HCT116 (cell line): Measurements from ENCODE around the gene UVRAG. TPM values are rescaled to one million over a fixed set of nuclear protein-coding genes. Genes with fewer than 3 reads are reported as not detected.

Experiments
- ATAC-seq: fragments of 200-7000 bp; cut with Tn5 transposase; 2 replicates; pipeline ENCODE4 v1.9.1; 2020; ENCODE audit warnings: mild to moderate bottlenecking, moderate library complexity
- BruUV-seq: library from RNA; stranded (reverse); fragments of 400-500 nt; replicated peaks from 2 replicates; lab custom pipeline; 2021; lab: Mats Ljungman, UMichigan
- CTCF ChIA-PET: fragments of 300-600 bp; sonication (Branson Sonifier 250); formaldehyde crosslinking; loops from one replicate; lab custom pipeline; 2021; ENCODE audit warnings: antibody characterized with exemption; lab: Charles Lee
- POLR2A ChIA-PET: fragments of 300-600, 350-600 bp; sonication (Branson Sonifier 250); formaldehyde crosslinking; loops from one replicate; lab custom pipeline; 2021; ENCODE audit warnings: antibody characterized with exemption; lab: Charles Lee
- RAD21 ChIA-PET, 2 experiments: fragments of 300-600 bp; sonication (Branson Sonifier 250); formaldehyde crosslinking; loops; one replicate each; lab custom pipeline; 2023; ENCODE audit warnings: low total read pairs in 2 of 2; ENCODE audit not compliant: uncharacterized antibody in 2 of 2, unreplicated experiment in 2 of 2, low non-redundant PET in 1 of 2; lab: Charles Lee
- DNase-seq: peaks from one replicate; pipeline ENCODE4 v3.0.0-alpha.2; 2010; ENCODE audit warnings: low read depth, low spot score
- H2AFZ ChIP-seq: fragments of 200-600 bp; shearing (Covaris generic), sonication (generic); 2 replicates; pipeline ENCODE4 v1.6.1; 2017; ENCODE audit warnings: low read depth, mixed run types, mixed read lengths, antibody characterized with exemption, low read length; ENCODE audit not compliant: poor library complexity, severe bottlenecking
- H3K27ac ChIP-seq: 2 replicates; pipeline ENCODE4 v1.5.1; 2012; ENCODE audit warnings: low read depth, low read length
- H3K27me3 ChIP-seq: fragments of 200-600 bp; sonication (generic); 2 replicates; pipeline ENCODE4 v1.6.1; 2016; ENCODE audit warnings: mixed run types, low read length, mixed read lengths; ENCODE audit not compliant: insufficient read depth
- H3K36me3 ChIP-seq, 2 experiments: fragments of 200-500 bp in 1 of 2; fragments of 200-600 bp in 1 of 2; sonication (Bioruptor generic) in 1 of 2; sonication (generic) in 1 of 2; 2 replicates each; pipeline versions ENCODE4 v1.5.1 to v1.6.1; 2014 to 2016; ENCODE audit warnings: low read length in 2 of 2, inconsistent platforms in 1 of 2, mixed read lengths in 1 of 2, mixed run types in 1 of 2; ENCODE audit not compliant: insufficient read depth in 2 of 2, control insufficient read depth in 1 of 2
- H3K4me1 ChIP-seq, 2 experiments: fragments of 200-600 bp in 1 of 2; sonication (generic) in 1 of 2; 2 replicates each; pipeline versions ENCODE4 v1.5.1 to v1.6.1; 2012 to 2017; ENCODE audit warnings: low read length in 2 of 2, inconsistent platforms in 1 of 2, mild to moderate bottlenecking in 1 of 2, mixed read lengths in 1 of 2, mixed run types in 1 of 2, moderate library complexity in 1 of 2; ENCODE audit not compliant: insufficient read depth in 2 of 2, control insufficient read depth in 1 of 2
- H3K4me2 ChIP-seq: fragments of 200-600 bp; sonication (generic); 2 replicates; pipeline ENCODE4 v1.6.1; 2017; ENCODE audit warnings: mixed run types, low read length, mixed read lengths
- H3K4me3 ChIP-seq, 2 experiments: fragments of 200-600 bp in 1 of 2; sonication (generic) in 1 of 2; replicated peaks in 1 of 2; 2 replicates each; pipeline ENCODE4 v1.5.1; 2011 to 2016; ENCODE audit warnings: low read length in 2 of 2, control low read depth in 1 of 2, low read depth in 1 of 2, mild to moderate bottlenecking in 1 of 2, mixed read lengths in 1 of 2, mixed run types in 1 of 2
- H3K79me2 ChIP-seq: fragments of 200-600 bp; sonication (generic); 2 replicates; pipeline ENCODE4 v1.6.1; 2017; ENCODE audit warnings: mild to moderate bottlenecking, mixed run types, low read length, moderate library complexity, mixed read lengths; ENCODE audit not compliant: insufficient read depth
- H3K9ac ChIP-seq: fragments of 200-600 bp; sonication (generic); 2 replicates; pipeline ENCODE4 v1.6.1; 2016; ENCODE audit warnings: low read length, mixed read lengths
- H3K9me2 ChIP-seq: fragments of 200-600 bp; sonication (generic), shearing (Covaris generic); 2 replicates; pipeline ENCODE4 v1.6.1; 2017; ENCODE audit warnings: mixed run types, mild to moderate bottlenecking, moderate library complexity; ENCODE audit not compliant: insufficient read depth
- H3K9me3 ChIP-seq, 2 experiments: fragments of 200-500 bp in 1 of 2; fragments of 200-600 bp in 1 of 2; sonication (Bioruptor generic) in 1 of 2; sonication (generic) in 1 of 2; 2 replicates each; pipeline ENCODE4 v1.6.1; 2014 to 2017; ENCODE audit warnings: low read length in 2 of 2, mixed read lengths in 2 of 2, inconsistent platforms in 1 of 2, low read depth in 1 of 2, mild to moderate bottlenecking in 1 of 2, mixed run types in 1 of 2, moderate library complexity in 1 of 2; ENCODE audit not compliant: control insufficient read depth in 1 of 2, insufficient read depth in 1 of 2
- H4K20me1 ChIP-seq: fragments of 200-600 bp; sonication (generic), shearing (Covaris generic); 2 replicates; pipeline ENCODE4 v1.6.1; 2017; ENCODE audit warnings: mixed run types, mild to moderate bottlenecking, moderate library complexity; ENCODE audit not compliant: insufficient read depth
- ELF1 ChIP-seq: IDR thresholded peaks from 2 replicates; pipeline ENCODE4 v1.6.1; 2012; ENCODE audit warnings: low read depth, borderline replicate concordance
- FOSL1 ChIP-seq: IDR thresholded peaks from 2 replicates; pipeline ENCODE4 v1.6.1; 2012; ENCODE audit warnings: low read depth
- TCF7L2 ChIP-seq: IDR thresholded peaks from 2 replicates; pipeline ENCODE4 v1.7.0; 2011; ENCODE audit warnings: borderline replicate concordance, inconsistent platforms; ENCODE audit not compliant: insufficient read depth, insufficient read length; ENCODE audit errors: extremely low read depth
- YY1 ChIP-seq: IDR thresholded peaks from 2 replicates; pipeline ENCODE4 v1.6.1; 2011; ENCODE audit warnings: low read length, low read depth, moderate library complexity, mild to moderate bottlenecking; ENCODE audit not compliant: insufficient replicate concordance; ENCODE audit errors: extremely low read depth
- intact Hi-C: fragments of 100-400 bp; cut with micrococcal nuclease; formaldehyde crosslinking; loops from 2 replicates; pipeline ENCODE4 v1.10.0; 2022
- total RNA-seq: library from RNA; stranded (reverse); gene quantifications from one replicate; pipeline ENCODE4 v1.2.1, GENCODE V29; 2021; ENCODE audit not compliant: unreplicated experiment
- TF ChIP-seq, protein P1 (sequence below): IDR thresholded peaks from 2 replicates; pipeline ENCODE4 v1.6.1; 2011; ENCODE audit warnings: mild to moderate bottlenecking, low read length, moderate library complexity; ENCODE audit not compliant: insufficient replicate concordance; ENCODE audit errors: extremely low read depth
- TF ChIP-seq, protein P2 (sequence below): IDR thresholded peaks from 2 replicates; pipeline ENCODE4 v1.6.1; 2012; ENCODE audit warnings: low read depth

Gene UVRAG
- total RNA-seq, 1 experiment from 2014 or later: 12.3 TPM

DNA sequence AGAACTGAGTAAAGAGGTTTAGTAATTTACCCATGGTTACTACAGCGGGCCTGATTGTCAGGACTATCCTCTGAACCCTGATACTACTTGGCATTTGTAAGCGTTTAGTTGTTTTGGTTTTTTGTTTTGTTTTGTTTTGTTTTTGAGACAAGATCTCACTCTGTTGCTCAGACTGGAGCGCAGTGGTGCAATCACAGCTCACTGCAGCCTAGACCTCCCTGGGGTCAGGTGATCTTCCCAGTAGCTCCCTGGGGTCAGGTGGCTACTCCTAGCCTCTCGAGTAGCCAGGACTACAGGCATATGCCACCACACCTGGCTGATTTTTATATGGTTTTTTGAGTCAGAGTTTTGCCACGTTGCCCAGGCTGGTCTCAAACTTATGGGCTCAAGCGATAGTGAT, 272.7 kb downstream of the UVRAG start:
- intact Hi-C loops: no loop called here
- CTCF ChIA-PET: no interaction called here
- RAD21 ChIA-PET: no interaction called here
- Histone ChIP-seq H4K20me1 (no peaks in the 10 kb centered on the region), H3K4me1 (peaks cover 5 to 9% of the 10 kb centered on the region in 2 experiments; a peak in 2 of 4 replicates), H3K9me3 (no peaks in the 10 kb centered on the region), H3K27me3 (no peaks in the 10 kb centered on the region), H2AFZ (no peak overlapping the region), H3K9me2 (no peaks in the 10 kb centered on the region), H3K4me3 (no peak overlapping the region), H3K27ac (no peak overlapping the region), H3K4me2 (no peak overlapping the region), H3K79me2 (no peaks in the 10 kb centered on the region), H3K9ac (no peak overlapping the region), H3K36me3 (no peaks in the 10 kb centered on the region)
- TF ChIP-seq, protein P1, sequence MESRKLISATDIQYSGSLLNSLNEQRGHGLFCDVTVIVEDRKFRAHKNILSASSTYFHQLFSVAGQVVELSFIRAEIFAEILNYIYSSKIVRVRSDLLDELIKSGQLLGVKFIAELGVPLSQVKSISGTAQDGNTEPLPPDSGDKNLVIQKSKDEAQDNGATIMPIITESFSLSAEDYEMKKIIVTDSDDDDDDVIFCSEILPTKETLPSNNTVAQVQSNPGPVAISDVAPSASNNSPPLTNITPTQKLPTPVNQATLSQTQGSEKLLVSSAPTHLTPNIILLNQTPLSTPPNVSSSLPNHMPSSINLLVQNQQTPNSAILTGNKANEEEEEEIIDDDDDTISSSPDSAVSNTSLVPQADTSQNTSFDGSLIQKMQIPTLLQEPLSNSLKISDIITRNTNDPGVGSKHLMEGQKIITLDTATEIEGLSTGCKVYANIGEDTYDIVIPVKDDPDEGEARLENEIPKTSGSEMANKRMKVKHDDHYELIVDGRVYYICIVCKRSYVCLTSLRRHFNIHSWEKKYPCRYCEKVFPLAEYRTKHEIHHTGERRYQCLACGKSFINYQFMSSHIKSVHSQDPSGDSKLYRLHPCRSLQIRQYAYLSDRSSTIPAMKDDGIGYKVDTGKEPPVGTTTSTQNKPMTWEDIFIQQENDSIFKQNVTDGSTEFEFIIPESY: no peak
- TF ChIP-seq, protein P2, sequence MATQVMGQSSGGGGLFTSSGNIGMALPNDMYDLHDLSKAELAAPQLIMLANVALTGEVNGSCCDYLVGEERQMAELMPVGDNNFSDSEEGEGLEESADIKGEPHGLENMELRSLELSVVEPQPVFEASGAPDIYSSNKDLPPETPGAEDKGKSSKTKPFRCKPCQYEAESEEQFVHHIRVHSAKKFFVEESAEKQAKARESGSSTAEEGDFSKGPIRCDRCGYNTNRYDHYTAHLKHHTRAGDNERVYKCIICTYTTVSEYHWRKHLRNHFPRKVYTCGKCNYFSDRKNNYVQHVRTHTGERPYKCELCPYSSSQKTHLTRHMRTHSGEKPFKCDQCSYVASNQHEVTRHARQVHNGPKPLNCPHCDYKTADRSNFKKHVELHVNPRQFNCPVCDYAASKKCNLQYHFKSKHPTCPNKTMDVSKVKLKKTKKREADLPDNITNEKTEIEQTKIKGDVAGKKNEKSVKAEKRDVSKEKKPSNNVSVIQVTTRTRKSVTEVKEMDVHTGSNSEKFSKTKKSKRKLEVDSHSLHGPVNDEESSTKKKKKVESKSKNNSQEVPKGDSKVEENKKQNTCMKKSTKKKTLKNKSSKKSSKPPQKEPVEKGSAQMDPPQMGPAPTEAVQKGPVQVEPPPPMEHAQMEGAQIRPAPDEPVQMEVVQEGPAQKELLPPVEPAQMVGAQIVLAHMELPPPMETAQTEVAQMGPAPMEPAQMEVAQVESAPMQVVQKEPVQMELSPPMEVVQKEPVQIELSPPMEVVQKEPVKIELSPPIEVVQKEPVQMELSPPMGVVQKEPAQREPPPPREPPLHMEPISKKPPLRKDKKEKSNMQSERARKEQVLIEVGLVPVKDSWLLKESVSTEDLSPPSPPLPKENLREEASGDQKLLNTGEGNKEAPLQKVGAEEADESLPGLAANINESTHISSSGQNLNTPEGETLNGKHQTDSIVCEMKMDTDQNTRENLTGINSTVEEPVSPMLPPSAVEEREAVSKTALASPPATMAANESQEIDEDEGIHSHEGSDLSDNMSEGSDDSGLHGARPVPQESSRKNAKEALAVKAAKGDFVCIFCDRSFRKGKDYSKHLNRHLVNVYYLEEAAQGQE: no peak
- TF ChIP-seq TCF7L2 (no peak), FOSL1 (no peak), ELF1 (no peak), YY1 (no peak)
- BruUV-seq: no TSS peak
- no peak for DNase-seq
- no peak for ATAC-seq
- POLR2A ChIA-PET: no interaction called here
